Measurements from ENCODE around the gene SGTA.

DNA sequence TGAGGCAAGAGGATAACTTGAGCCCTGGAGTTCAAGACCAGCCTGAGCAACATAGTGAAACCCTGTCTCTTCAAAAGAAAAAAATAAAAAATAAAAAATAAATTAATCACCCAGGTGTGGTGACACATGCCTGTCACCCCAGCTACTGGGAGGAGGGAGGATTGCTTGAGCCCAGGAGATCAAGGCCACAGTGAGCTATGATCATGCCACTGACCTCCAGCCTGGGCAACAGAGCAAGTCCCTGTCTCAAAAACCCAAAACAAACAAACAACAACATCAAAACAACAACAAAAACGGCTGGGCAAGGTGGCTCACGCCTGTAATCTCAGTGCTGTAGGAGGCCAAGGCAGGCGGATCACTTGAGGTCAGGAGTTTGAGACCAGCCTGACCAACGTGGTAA lies 39.0 kb downstream of the SGTA start:
- TF ChIP-seq CTCF (IDR thresholded peaks at IDR 0.05) (no peak), POLR2AphosphoS5 (IDR thresholded peaks at IDR 0.05; ENCODE audit: low read depth, low read length) (no peak)
